K562 (cell line): Measurements from ENCODE around the gene FAM47C. TPM values are rescaled to one million over a fixed set of nuclear protein-coding genes. Genes with fewer than 3 reads are reported as not detected.
"Not testable (repeated sequence)": the region's sequence is repeated elsewhere in the genome, so short reads cannot be mapped to it uniquely, and the experiment has no call there.

Experiments used
- ATAC-seq: fragments of 200-7000 bp; cut with Tn5 transposase; 3 replicates; pipeline ENCODE4 v1.9.1; 2020; ENCODE audit warnings: moderate library complexity
- Bru-seq: library from RNA; stranded (reverse); fragments of 400-500 nt; gene quantifications from one replicate; lab custom pipeline; 2021; lab: Mats Ljungman, UMichigan
- BruChase-seq, 2 experiments: library from RNA; stranded (reverse); fragments of 400-500 nt; gene quantifications; one replicate each; lab custom pipeline; 2021; lab: Mats Ljungman, UMichigan
- BruUV-seq: library from RNA; stranded (reverse); fragments of 400-500 nt; replicated peaks from 2 replicates; lab custom pipeline; 2021; lab: Mats Ljungman, UMichigan
- CTCF ChIA-PET: fragments of 300-600 bp; formaldehyde crosslinking; extraction: SDS; loops from one replicate; lab custom pipeline; 2021; ENCODE audit warnings: low intra/inter-chr PET ratio; lab: Yijun Ruan, JAX
- POLR2A ChIA-PET: fragments of 300-600, 350-650 bp; sonication (Branson Sonifier 250); formaldehyde crosslinking; extraction: SDS; loops from one replicate; lab custom pipeline; 2021; ENCODE audit warnings: antibody characterized with exemption, inconsistent platforms; lab: Yijun Ruan, JAX
- DNase-seq, 4 experiments: peaks; one replicate each; pipeline versions ENCODE4 v3.0.0 to v3.0.0-alpha.2; 2011 to 2018; ENCODE audit warnings: low spot score in 3 of 4, mixed read lengths in 3 of 4; ENCODE audit errors: extremely low read depth in 1 of 4
- FAIRE-seq: peaks from 2 replicates; lab custom pipeline; 2011; peaks lifted over from hg19 to GRCh38; lab: Jason Lieb, UNC
- H2AFZ ChIP-seq: 2 replicates; pipeline ENCODE4 v1.6.0; 2011; ENCODE audit warnings: low read depth, low read length, control low read depth, inconsistent platforms
- H3K27ac ChIP-seq: fragments of 200-600 bp; 3 replicates; pipeline ENCODE4 v1.8.0; 2011; ENCODE audit warnings: low read depth, mild to moderate bottlenecking, control low read depth, inconsistent platforms, low read length, moderate library complexity, mixed read lengths; ENCODE audit errors: extremely low read depth
- H3K27me3 ChIP-seq, 2 experiments: fragments of 300-600 bp in 1 of 2; 2 replicates in 1 of 2; 3 replicates in 1 of 2; pipeline versions ENCODE4 v1.6.0 to v1.8.0; 2011; ENCODE audit warnings: inconsistent platforms in 2 of 2, low read length in 2 of 2, mild to moderate bottlenecking in 1 of 2, mixed read lengths in 1 of 2, moderate library complexity in 1 of 2; ENCODE audit not compliant: control insufficient read depth in 2 of 2, insufficient read depth in 2 of 2
- H3K36me3 ChIP-seq: fragments of 300-600 bp; 3 replicates; pipeline ENCODE4 v1.8.0; 2011; ENCODE audit warnings: mild to moderate bottlenecking, low read length, inconsistent platforms; ENCODE audit not compliant: control insufficient read depth, insufficient read depth
- H3K4me1 ChIP-seq, 2 experiments: fragments of 200-600 bp in 1 of 2; replicated peaks in 1 of 2; 2 replicates in 1 of 2; 3 replicates in 1 of 2; pipeline versions ENCODE4 v1.5.1 to v1.8.0; 2011; ENCODE audit warnings: inconsistent platforms in 2 of 2, low read length in 2 of 2, mild to moderate bottlenecking in 1 of 2, mixed read lengths in 1 of 2, moderate library complexity in 1 of 2; ENCODE audit not compliant: control insufficient read depth in 2 of 2, insufficient read depth in 2 of 2
- H3K4me2 ChIP-seq: 2 replicates; pipeline ENCODE4 v1.6.1; 2011; ENCODE audit warnings: low read length, control low read depth, inconsistent platforms, mixed read lengths; ENCODE audit not compliant: insufficient read depth
- H3K4me3 ChIP-seq: fragments of 200-600 bp; sonication (generic), shearing (Covaris generic); 2 replicates; pipeline ENCODE4 v1.5.1; 2016; ENCODE audit warnings: control low read depth, inconsistent platforms
- H3K79me2 ChIP-seq: fragments of 200-600 bp; 3 replicates; pipeline ENCODE4 v1.8.0; 2011; ENCODE audit warnings: low read length, inconsistent platforms; ENCODE audit not compliant: control insufficient read depth, insufficient read depth
- H3K9ac ChIP-seq, 2 experiments: 2 replicates each; pipeline versions ENCODE4 v1.6.0 to v1.6.1; 2011; ENCODE audit warnings: low read depth in 2 of 2, low read length in 2 of 2, control low read depth in 1 of 2, inconsistent platforms in 1 of 2, mild to moderate bottlenecking in 1 of 2, mixed read lengths in 1 of 2; ENCODE audit not compliant: insufficient read depth in 1 of 2
- H3K9me1 ChIP-seq: one replicate; pipeline ENCODE4 v1.6.0; 2011; ENCODE audit warnings: inconsistent platforms, mild to moderate bottlenecking, low read length, moderate library complexity; ENCODE audit not compliant: control insufficient read depth, insufficient read depth
- H3K9me3 ChIP-seq: replicated peaks from 2 replicates; pipeline ENCODE4 v1.5.1; 2011; ENCODE audit warnings: low read depth, low read length, inconsistent platforms; ENCODE audit not compliant: control insufficient read depth, insufficient read depth
- H4K20me1 ChIP-seq: replicated peaks from 2 replicates; pipeline ENCODE4 v1.6.1; 2011; ENCODE audit warnings: low read length, inconsistent platforms, mixed read lengths; ENCODE audit not compliant: control insufficient read depth, insufficient read depth
- CEBPB ChIP-seq: fragments of 450-650 bp; IDR thresholded peaks from 2 replicates; pipeline ENCODE4 v1.6.1; 2016; ENCODE audit warnings: missing genetic modification characterization, missing compliant biosample characterization
- CTCF ChIP-seq, 3 experiments: IDR thresholded peaks in 2 of 3; conservative IDR thresholded peaks in 1 of 3; 2 replicates each; pipeline ENCODE4 v1.5.1; 2011 to 2012; ENCODE audit warnings: low read length in 3 of 3, mild to moderate bottlenecking in 3 of 3, control low read depth in 2 of 3, improper control_type of control experiment in 1 of 3, inconsistent platforms in 1 of 3, low read depth in 1 of 3, mixed read lengths in 1 of 3, moderate library complexity in 1 of 3; ENCODE audit not compliant: insufficient read depth in 2 of 3
- RFX5 ChIP-seq: IDR thresholded peaks from 2 replicates; pipeline ENCODE4 v1.6.1; 2011; ENCODE audit warnings: low read depth, mild to moderate bottlenecking, improper control_type of control experiment, low read length
- WGBS: fragments of 100-300 bp; shearing (Covaris generic); methylation state at CpG from one replicate; pipeline ENCODE4 v1.1.6; 2016; ENCODE audit warnings: low coverage, mixed read lengths; ENCODE audit not compliant: insufficient coverage; ENCODE audit errors: missing lambda C conversion rate; 5-methylcytosine and 5-hydroxymethylcytosine counted together
- in situ Hi-C: fragments of 300-500 bp; cut with MboI; formaldehyde crosslinking; loops from 4 replicates; pipeline ENCODE4 v1.15.0; 2018; ENCODE audit warnings: inconsistent platforms, mixed read lengths
- intact Hi-C: fragments of 100-400 bp; cut with micrococcal nuclease; formaldehyde crosslinking; loops from 2 replicates; pipeline ENCODE4 v1.14.2; 2022
- long read RNA-seq, 3 experiments: library from polyadenylated mRNA in 2 of 3; library from RNA in 1 of 3; unstranded in 2 of 3; stranded (forward) in 1 of 3; transcript quantifications; one replicate each; pipeline ENCODE4 v2.0.0, GENCODE V29; 2019 to 2022
- polyA minus RNA-seq, 3 experiments: library from RNA; depleted of rRNA, polyadenylated mRNA; stranded (reverse); fragments of >200 nt; gene quantifications; 2 replicates each; pipeline ENCODE4 v1.2.3, GENCODE V29; 2011
- polyA plus RNA-seq, 8 experiments: library from polyadenylated mRNA; depleted of rRNA in 4 of 8; stranded (reverse) in 5 of 8; unstranded in 3 of 8; fragments of >200 nt; fragmentation: Nextera tagmentation in 2 of 8; fragmentation: Illumina TruSeq in 1 of 8; extraction: Ambion mirVana in 2 of 8; extraction: Trizol in 1 of 8; gene quantifications; 2 replicates each; pipeline versions ENCODE4 v1.2.1 to v1.2.3, GENCODE V29; 2011 to 2014; ENCODE audit warnings: inconsistent platforms in 1 of 8, missing spikeins in 1 of 8
- total RNA-seq, 7 experiments: library from RNA; depleted of rRNA in 6 of 7; stranded (reverse); fragments of >200 nt in 6 of 7; fragmentation: Illumina TruSeq in 2 of 7; extraction: Trizol in 2 of 7; gene quantifications; 2 replicates each; pipeline versions ENCODE4 v1.2.1 to v1.2.3, GENCODE V29; 2011 to 2021; ENCODE audit warnings: low replicate concordance in 1 of 7

The FAM47C gene
- not detected in 2 replicates for total RNA-seq (2011; cell fraction: chromatin; rRNA removed; ENCODE audit: low replicate concordance)
- not detected in 2 replicates for total RNA-seq (2011; cell fraction: nucleolus; rRNA removed)
- total RNA-seq (2011; cell fraction: nucleoplasm; rRNA removed), result not detected in 2 replicates
- not detected in 2 replicates for total RNA-seq (2014; rRNA removed)
- not detected in 2 replicates for total RNA-seq (2014; rRNA removed; fragmentation: Illumina TruSeq; extraction: Trizol)
- total RNA-seq (2015; rRNA removed; fragmentation: Illumina TruSeq; extraction: Trizol), result not detected in 2 replicates
- total RNA-seq (2021), result not detected in 2 replicates
- not detected in 2 replicates for polyA plus RNA-seq (2011; rRNA removed)
- not detected in 2 replicates for polyA plus RNA-seq (2011; cell fraction: cytosol; rRNA removed)
- polyA plus RNA-seq (2011; cell fraction: nucleus; rRNA removed), result not detected in 2 replicates
- polyA plus RNA-seq (2012), result not detected in 2 replicates
- polyA plus RNA-seq (2014; fragmentation: Illumina TruSeq; extraction: Trizol), result not detected in 2 replicates
- polyA plus RNA-seq (2014; fragmentation: Nextera tagmentation; extraction: Ambion mirVana), result not detected
- not detected in 2 replicates for polyA plus RNA-seq (2014; rRNA removed)
- polyA minus RNA-seq (2011; rRNA and poly(A)+ RNA removed), result not detected in 2 replicates
- polyA minus RNA-seq (2011; cell fraction: cytosol; rRNA and poly(A)+ RNA removed), result not detected in 2 replicates
- polyA minus RNA-seq (2011; cell fraction: nucleus; rRNA and poly(A)+ RNA removed), result not detected in 2 replicates
- Bru-seq, nascent RNA, result not detected
- not detected for BruChase-seq, experiment 1, labeled RNA remaining after a 2-hour chase
- not detected for BruChase-seq, experiment 2, labeled RNA remaining after a 6-hour chase
- long read RNA-seq, experiment 1, result 0 reads
- long read RNA-seq, experiment 2, result 0 reads
- long read RNA-seq, experiment 3, result 0 reads

GRCh38 chrX:37008182-37008581 lies at the start of gene FAM47C:
FAM47C (plus strand) TSS chrX:37008366; CDS start chrX:37008411, 45 bp downstream.
- H3K36me3 ChIP-seq, FAIRE-seq, H3K27ac ChIP-seq, BruUV-seq, H3K9ac ChIP-seq, H3K9me3 ChIP-seq, H2AFZ ChIP-seq, in situ Hi-C loops, H3K27me3 ChIP-seq, intact Hi-C loops, DNase-seq, CTCF ChIA-PET, H3K4me3 ChIP-seq, POLR2A ChIA-PET, H4K20me1 ChIP-seq, H3K4me2 ChIP-seq, H3K4me1 ChIP-seq, H3K79me2 ChIP-seq, ATAC-seq, H3K9me1 ChIP-seq: not testable (repeated sequence)
- 16% methylated on average over 18 of the region's 24 CpGs for WGBS

GRCh38 chrX:36961590-36961989 lies 46.6 kb upstream of the FAM47C start:
- peak in 1 of 4 experiments; percentile 6 for DNase-seq
- in situ Hi-C loops, result no loop called here
- 2% methylated on average over 9 of the region's 10 CpGs for WGBS

More at GRCh38 chrX:36961590-36961989, 46.6 kb upstream of the FAM47C start:
- ATAC-seq (peak; percentile 66; the same call in 2 of the 3 replicates), FAIRE-seq (no peak)
- H3K9me3 ChIP-seq, result no peaks in the 10 kb centered on the region
- CTCF ChIA-PET, result no interaction called here
- TF ChIP-seq RFX5 (no peak), CTCF (IDR thresholded peaks at IDR 0.05 in 2 of 3, conservative IDR thresholded peaks at IDR 0.05 in 1 of 3; ENCODE audit: insufficient read depth in 2 of 3, low read depth in 1 of 3, low read length in 3 of 3) (peak in 2 of 3 experiments; percentile 25 to 36; a peak in 1 of 6 replicates), CEBPB (tag) (no peak)
- no peak overlapping the region for H3K4me3 ChIP-seq
- POLR2A ChIA-PET, result no interaction called here
- no peaks in the 10 kb centered on the region for H3K9me1 ChIP-seq
- BruUV-seq, result no TSS peak
- no peaks in the 10 kb centered on the region for H4K20me1 ChIP-seq
- no peak overlapping the region for H3K4me2 ChIP-seq
- H3K27me3 ChIP-seq, result no peaks in the 10 kb centered on the region
- H3K9ac ChIP-seq, result no peak overlapping the region
- H3K27ac ChIP-seq, result no peak overlapping the region
- no peaks in the 10 kb centered on the region for H3K36me3 ChIP-seq
- H2AFZ ChIP-seq, result no peak overlapping the region
- intact Hi-C loops, result no loop called here
- H3K4me1 ChIP-seq, result no peaks in the 10 kb centered on the region
- H3K79me2 ChIP-seq, result no peaks in the 10 kb centered on the region
